Measurements from ENCODE around the gene PRXL2A.
"Not testable (repeated sequence)": the region's sequence is repeated elsewhere in the genome, so short reads cannot be mapped to it uniquely, and the experiment has no call there.

The PRXL2A gene

GRCh38 chr10:80410122-80410521 lies 1.8 kb downstream of the PRXL2A start:
- Histone ChIP-seq H3K4me3 (peak overlapping the region in 1 of 7 experiments; percentile 83), H3K27ac (peak overlapping the region in 6 of 21 experiments; percentile 28 to 76 (median 66))

GRCh38 chr10:80410578-80411145 lies 2.3 kb downstream of the PRXL2A start:
- peak overlapping the region in 10 of 21 experiments; percentile 19 to 76 (median 60) for H3K27ac ChIP-seq
- no peak overlapping the region for H3K4me3 ChIP-seq

GRCh38 chr10:80411267-80411668 lies 2.9 kb downstream of the PRXL2A start:
- Histone ChIP-seq H3K4me3 (no peak overlapping the region), H3K27ac (peak overlapping the region in 10 of 21 experiments; percentile 4 to 76 (median 60))

- no peak overlapping the region for H3K4me3 ChIP-seq
- H3K27ac ChIP-seq: peak overlapping the region in 13 of 21 experiments; percentile 2 to 77 (median 49)
Observed at GRCh38 chr10:80411681-80412220, 3.4 kb downstream of the PRXL2A start.

- Histone ChIP-seq H3K4me3 (no peak overlapping the region), H3K27ac (peak overlapping the region in 12 of 21 experiments; percentile 39 to 77 (median 64))
Observed at GRCh38 chr10:80412486-80412885, 4.1 kb downstream of the PRXL2A start.

- H3K27ac ChIP-seq: peak overlapping the region in 17 of 21 experiments; percentile 32 to 77 (median 58)
Observed at GRCh38 chr10:80413271-80413996, 5.1 kb downstream of the PRXL2A start.

GRCh38 chr10:80414142-80414895 lies 6.0 kb downstream of the PRXL2A start:
- Histone ChIP-seq H3K4me3 (peak overlapping the region in 3 of 7 experiments; percentile 14 to 29 (median 17)), H3K27ac (peak overlapping the region in 16 of 21 experiments; percentile 31 to 77 (median 60))

More at GRCh38 chr10:80413271-80413996, 5.1 kb downstream of the PRXL2A start:
- H3K4me3 ChIP-seq: peak overlapping the region in 3 of 7 experiments; percentile 14 to 29 (median 17)

GRCh38 chr10:80415734-80416478 lies 7.6 kb downstream of the PRXL2A start:
- Histone ChIP-seq H3K4me3 (peak overlapping the region in 2 of 7 experiments; percentile 5 to 29), H3K27ac (peak overlapping the region in 4 of 21 experiments; percentile 5 to 69 (median 30))

GRCh38 chr10:80416479-80417098 lies 8.2 kb downstream of the PRXL2A start:
- peak overlapping the region in 2 of 21 experiments; percentile 5 to 69 for H3K27ac ChIP-seq
- peak overlapping the region in 1 of 7 experiments; percentile 29 for H3K4me3 ChIP-seq

GRCh38 chr10:80417256-80417655 lies 8.9 kb downstream of the PRXL2A start:
- H3K27ac ChIP-seq, H3K4me3 ChIP-seq: not testable (repeated sequence)

GRCh38 chr10:80421050-80421706 lies 12.8 kb downstream of the PRXL2A start:
- H3K27ac ChIP-seq: no peak overlapping the region

GRCh38 chr10:80421707-80422536 lies 13.6 kb downstream of the PRXL2A start:
- no peak overlapping the region for H3K4me3 ChIP-seq
- no peak overlapping the region for H3K27ac ChIP-seq

More at GRCh38 chr10:80421050-80421706, 12.8 kb downstream of the PRXL2A start:
- H3K4me3 ChIP-seq: no peak overlapping the region

- H3K4me3 ChIP-seq: no peak overlapping the region
- H3K27ac ChIP-seq: no peak overlapping the region
Observed at GRCh38 chr10:80425901-80426300, 17.6 kb downstream of the PRXL2A start.

- H3K27ac ChIP-seq: no peak overlapping the region
- no peak overlapping the region for H3K4me3 ChIP-seq
Observed at GRCh38 chr10:80427541-80427940, 19.2 kb downstream of the PRXL2A start.

- Histone ChIP-seq H3K4me3 (no peak overlapping the region), H3K27ac (peak overlapping the region in 9 of 21 experiments; percentile 6 to 62 (median 38))
Observed at GRCh38 chr10:80429521-80429973, 21.2 kb downstream of the PRXL2A start.

GRCh38 chr10:80433134-80433533 lies 24.8 kb downstream of the PRXL2A start:
- H3K4me3 ChIP-seq: no peak overlapping the region
- H3K27ac ChIP-seq: no peak overlapping the region

GRCh38 chr10:80436446-80437098 lies 28.2 kb downstream of the PRXL2A start:
- Histone ChIP-seq H3K27ac (no peak overlapping the region), H3K4me3 (no peak overlapping the region)
